Measurements from ENCODE around the gene CHST11.

The CHST11 gene

DNA sequence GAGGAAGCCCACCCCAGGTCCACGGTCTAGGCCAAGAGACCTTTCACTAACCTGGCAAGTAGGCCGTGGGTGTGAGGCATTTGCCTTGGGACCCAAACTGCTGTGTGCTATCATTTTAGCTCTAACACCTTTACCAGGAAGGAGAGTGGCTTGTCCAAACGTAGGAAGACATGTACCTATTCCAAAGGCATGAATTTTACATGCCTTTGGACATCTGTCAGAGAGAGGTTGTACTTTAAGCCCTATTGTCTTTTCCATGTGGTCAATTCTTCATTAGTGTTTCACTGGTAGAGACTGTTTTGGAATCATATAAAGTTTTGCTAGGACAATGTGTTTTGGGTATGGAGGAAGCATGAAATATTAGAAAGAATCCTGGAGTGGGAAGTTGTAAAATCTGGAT, 352.5 kb downstream of the CHST11 start:
- DNase-seq (ENCODE audit: low spot score): no peak

GRCh38 chr12:104809706-104810385, 353.1 kb downstream of the CHST11 start:
- DNase-seq (ENCODE audit: low spot score): no peak
